GM12872 (cell line): ENCODE results near the gene FHL3.

ENCODE experiments used
- CTCF ChIP-seq: IDR thresholded peaks from 3 replicates; pipeline ENCODE4 v1.5.1; 2011; ENCODE audit warnings: low read depth, mild to moderate bottlenecking, low read length, moderate library complexity; ENCODE audit not compliant: insufficient read depth

The FHL3 gene

GRCh38 chr1:38046884-38047602, 41.7 kb upstream of the FHL3 start:
- TF ChIP-seq CTCF, result no peak

GRCh38 chr1:38046333-38046883, 41.1 kb upstream of the FHL3 start, which contains the start of gene POU3F1:
Gene POU3F1 (minus strand): TSS chr1:38046793. CDS start chr1:38046743, 50 bp downstream.
- TF ChIP-seq CTCF, result no peak

DNA sequence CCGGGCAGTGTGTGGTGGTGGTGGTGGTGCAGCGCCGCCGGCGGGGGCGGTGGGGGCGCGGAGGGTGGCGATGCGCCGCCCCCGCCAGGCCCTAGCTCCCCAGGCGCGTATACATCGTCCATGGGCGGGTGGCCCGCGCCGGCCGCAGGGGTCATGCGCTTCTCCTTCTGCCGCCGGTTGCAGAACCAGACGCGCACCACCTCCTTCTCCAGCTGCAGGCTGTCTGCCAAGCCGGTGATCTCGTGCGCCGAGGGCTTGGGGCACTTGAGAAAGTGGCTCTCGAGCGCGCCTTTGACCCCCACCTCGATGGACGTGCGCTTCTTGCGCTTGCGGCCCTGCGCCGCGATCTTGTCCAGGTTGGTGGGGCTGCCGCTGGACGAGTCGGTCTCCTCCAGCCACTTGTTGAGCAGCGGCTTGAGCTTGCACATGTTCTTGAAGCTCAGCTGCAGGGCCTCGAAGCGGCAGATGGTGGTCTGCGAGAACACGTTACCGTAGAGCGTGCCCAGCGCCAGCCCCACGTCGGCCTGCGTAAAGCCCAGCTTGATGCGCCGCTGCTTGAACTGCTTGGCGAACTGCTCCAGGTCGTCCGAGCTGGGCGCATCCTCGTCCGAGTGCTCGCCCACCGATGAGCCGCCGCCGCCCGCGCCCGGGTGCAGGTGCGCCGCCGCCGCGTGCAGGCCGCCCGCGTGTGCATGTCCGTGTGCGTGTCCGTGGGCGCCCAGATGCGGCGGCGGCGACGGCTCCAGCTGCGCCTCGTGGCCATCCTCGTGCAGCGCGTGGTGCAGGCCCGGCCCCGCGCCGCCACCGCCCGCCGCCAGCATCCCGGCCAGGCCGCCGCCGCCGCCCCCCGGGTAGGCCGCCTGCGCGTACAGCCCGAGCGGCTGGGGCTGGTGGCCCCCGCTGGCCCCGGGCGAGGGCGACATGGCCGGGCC, 40.4 kb upstream of the FHL3 start:
- no peak for TF ChIP-seq CTCF

DNA sequence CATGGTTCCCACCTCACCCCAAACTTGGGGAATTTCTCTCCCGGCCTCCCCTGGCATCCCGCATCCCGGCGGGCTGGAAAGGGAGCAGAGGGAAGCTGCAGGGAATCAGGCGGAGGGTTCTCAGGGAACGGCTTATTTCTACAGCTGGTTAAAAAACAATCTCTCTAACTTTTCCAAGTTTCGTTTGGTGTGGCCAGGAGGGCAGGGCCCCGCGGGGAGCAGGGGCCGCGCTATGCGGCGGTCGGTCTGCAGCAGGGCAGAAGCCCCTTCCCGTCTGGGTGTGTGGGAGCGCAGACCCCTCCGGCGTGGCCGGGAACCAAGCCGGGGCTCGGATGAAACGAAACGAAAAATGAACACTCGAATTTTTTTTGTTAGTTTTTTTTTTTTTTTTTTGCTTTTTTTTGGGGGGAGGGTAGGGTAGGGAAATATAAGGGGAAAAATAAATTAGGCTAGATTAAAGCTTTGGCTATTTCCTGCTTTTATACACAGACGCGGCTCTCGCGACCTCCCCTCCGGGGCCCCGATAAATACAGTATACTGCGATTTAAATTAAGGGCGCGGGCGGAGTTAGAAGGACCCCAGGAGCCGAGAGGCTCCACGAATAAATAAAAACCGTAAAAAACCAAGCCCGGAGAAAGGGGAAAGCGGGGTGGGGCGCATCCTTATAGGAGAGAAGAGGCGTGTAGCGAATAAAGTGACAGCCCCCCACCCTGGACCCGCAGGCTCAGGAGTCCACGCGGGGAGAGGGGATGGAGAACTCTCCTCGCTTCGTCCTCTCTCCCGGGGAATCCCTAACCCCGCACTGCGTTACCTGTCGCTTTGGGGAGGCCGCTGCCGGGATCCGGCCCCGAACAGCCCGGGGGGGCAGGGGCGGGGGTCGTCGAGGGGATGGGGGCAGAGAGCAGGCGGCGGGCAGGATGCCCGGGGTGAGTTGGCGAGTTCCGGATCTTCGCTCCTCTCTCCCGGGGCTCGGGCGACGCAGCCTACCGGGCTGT, 39.2 kb upstream of the FHL3 start:
- TF ChIP-seq CTCF, result no peak

DNA sequence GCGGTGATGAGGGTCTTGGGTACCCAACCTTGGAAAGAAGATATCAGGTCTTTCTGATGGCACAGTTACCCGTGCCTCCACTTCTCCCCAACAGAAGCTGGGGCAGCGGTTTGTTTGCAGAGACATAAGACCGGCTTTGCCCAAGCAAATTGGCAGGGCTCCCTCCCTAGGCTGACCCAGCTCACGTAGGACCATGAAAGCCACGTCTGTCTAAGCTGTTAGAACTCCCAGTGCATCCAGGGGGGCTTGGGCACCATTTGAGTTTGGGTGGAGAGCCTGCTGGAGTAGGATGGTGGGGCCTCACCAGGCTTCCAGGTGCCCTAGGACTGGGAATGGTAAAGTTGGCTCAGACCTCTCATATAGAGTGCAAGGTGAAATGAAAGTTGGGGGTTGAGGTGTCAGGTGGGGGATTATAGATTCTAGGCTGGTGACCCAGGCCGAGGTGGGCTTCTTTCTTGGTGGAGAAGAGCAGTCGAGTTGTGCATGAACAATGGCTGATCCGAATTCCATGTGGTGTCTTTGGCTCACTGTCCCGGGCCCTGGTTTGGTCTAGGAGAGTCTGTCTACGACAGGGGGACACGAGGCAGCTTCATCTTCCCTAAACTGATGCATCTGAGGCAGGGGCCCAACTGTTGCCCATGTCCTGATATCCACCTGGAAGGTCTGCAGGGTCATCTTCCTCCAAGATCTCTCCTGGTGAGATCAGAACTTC, 37.9 kb upstream of the FHL3 start:
- no peak for TF ChIP-seq CTCF

DNA sequence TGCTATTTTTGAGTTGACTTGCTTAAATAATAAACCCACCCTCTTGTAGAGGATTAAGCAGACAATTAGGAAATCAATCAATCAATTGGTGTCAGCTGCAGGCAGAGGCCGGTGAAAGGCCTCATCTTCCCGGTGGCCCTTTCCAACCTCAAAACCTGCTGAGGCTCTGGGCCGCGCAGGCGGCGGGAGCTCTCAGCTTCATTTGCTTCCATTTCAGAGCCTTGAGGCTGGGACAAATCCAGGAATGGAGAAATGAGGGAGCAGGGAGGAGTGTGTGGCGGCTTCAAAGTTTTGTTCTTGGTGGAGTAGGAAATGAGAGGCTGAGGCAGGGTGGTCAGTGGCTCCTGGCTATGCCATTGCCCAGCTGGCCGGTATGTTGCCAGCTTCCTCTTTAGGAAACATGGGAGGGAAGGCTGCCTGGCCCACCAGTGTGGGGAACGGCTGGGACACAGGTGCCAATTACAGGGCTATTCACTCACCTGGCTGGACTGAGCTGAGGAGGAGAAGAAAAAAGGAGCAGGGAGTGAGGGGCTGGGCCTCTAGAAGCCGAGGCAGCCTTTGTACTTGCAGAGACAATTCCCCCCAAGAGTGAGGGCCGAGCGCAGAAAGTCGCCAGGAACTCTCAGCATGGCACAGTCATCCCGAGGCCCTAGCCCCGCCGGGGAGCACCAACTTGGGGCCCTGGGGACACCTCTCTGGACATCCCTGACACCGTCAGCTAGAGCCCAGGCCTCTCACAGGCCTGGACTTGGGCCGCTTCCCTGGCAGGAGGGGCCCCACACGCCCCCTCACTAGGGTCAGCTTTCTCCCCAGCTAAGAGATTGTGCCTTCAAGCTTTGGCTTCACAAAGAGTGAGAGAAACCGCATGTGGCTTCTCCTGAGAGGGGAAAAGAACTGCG, 36.9 kb upstream of the FHL3 start:
- no peak for TF ChIP-seq CTCF
